Peyer's patch (tissue), 4 donors: ENCODE results near the gene NGRN. TPM values are rescaled to one million over a fixed set of nuclear protein-coding genes. Genes with fewer than 3 reads are reported as not detected.

ENCODE experiments used
- DNase-seq, 3 donors: peaks; one replicate each; pipeline ENCODE4 v3.0.0-alpha.2; 2017 to 2019
- H3K27ac ChIP-seq, 4 donors: fragments of 200-600 bp; sonication (generic); one replicate each; pipeline ENCODE4 v1.5.1; 2016 to 2019
- H3K27me3 ChIP-seq, 2 donors: fragments of 200-600 bp; sonication (generic); one replicate each; pipeline ENCODE4 v1.5.1; 2019
- H3K36me3 ChIP-seq, 3 donors: fragments of 200-600 bp; sonication (generic); one replicate each; pipeline ENCODE4 v1.5.1; 2016 to 2019
- H3K4me1 ChIP-seq, 4 donors: fragments of 200-600 bp; sonication (generic); one replicate each; pipeline ENCODE4 v1.5.1; 2016 to 2019
- H3K4me3 ChIP-seq, 4 donors: fragments of 200-600 bp; sonication (generic); 1 replicate in 3 of 4; 2 replicates in 1 of 4; pipeline ENCODE4 v1.5.1; 2016 to 2019; ENCODE audit warnings: mild to moderate bottlenecking in 1 of 4
- H3K9me3 ChIP-seq, 4 donors: fragments of 200-600 bp; sonication (generic); one replicate each; pipeline ENCODE4 v1.5.1; 2016 to 2019; ENCODE audit warnings: mild to moderate bottlenecking in 1 of 4
- POLR2A ChIP-seq, 2 donors: fragments of 450-650 bp; IDR thresholded peaks; one replicate each; pipeline ENCODE4 v1.5.1; 2017; ENCODE audit warnings: antibody characterized with exemption in 2 of 2, mild to moderate bottlenecking in 2 of 2, moderate library complexity in 2 of 2
- total RNA-seq, 4 donors: library from RNA; depleted of rRNA; stranded (reverse); fragments of >200 nt; gene quantifications; one replicate each; pipeline ENCODE4 v1.1.0, GENCODE V29; 2016
- TF ChIP-seq, protein P1 (sequence below), 6 experiments: fragments of 450-650 bp in 4 of 6; fragments of 200-600 bp in 2 of 6; sonication (generic) in 1 of 6; IDR thresholded peaks; one replicate each; pipeline ENCODE4 v1.5.1; 2017 to 2019; ENCODE audit warnings: antibody characterized with exemption in 6 of 6, mild to moderate bottlenecking in 3 of 6, moderate library complexity in 1 of 6

The NGRN gene
- total RNA-seq, 4 donors from 2014 or later = 33.5 to 48.7 (median 39.2) TPM

DNA sequence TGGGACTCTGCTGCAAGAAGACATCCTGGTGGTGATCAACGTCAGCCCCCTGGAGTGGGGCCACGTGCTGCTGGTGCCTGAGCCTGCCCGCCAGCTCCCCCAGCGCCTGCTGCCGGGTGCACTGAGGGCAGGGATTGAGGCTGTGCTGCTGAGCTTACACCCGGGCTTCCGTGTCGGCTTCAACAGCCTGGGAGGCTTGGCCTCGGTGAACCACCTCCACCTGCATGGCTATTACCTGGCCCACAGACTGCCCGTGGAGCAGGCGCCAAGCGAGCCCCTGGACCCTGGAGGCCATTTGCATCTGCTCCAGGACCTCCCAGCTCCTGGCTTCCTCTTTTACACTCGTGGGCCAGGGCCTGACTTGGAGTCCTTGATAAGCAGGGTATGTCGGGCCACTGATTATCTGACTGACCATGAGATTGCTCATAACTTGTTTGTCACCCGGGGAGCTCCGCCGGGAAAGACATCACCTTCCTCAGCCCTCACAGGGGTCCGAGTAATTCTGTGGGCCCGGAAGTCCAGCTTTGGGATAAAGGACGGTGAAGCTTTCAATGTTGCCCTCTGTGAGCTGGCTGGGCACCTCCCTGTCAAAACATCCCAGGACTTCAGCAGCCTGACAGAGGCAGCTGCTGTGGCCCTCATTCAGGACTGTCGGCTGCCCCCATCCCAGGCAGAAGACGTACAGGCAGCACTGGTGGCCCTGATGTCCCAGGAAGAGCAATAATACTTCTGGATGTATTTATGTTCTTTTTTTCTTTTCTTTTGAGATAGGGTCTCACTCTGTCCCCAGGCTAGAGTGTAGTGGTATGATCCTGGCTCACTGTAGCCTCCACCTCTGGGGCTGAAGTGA is 23.9 kb upstream of the NGRN start:
- H3K9me3 ChIP-seq = no peaks in the 10 kb centered on the region
- DNase-seq = no peak
- no peak for TF ChIP-seq POLR2A (IDR thresholded peaks at IDR 0.05)
- TF ChIP-seq, protein P1, sequence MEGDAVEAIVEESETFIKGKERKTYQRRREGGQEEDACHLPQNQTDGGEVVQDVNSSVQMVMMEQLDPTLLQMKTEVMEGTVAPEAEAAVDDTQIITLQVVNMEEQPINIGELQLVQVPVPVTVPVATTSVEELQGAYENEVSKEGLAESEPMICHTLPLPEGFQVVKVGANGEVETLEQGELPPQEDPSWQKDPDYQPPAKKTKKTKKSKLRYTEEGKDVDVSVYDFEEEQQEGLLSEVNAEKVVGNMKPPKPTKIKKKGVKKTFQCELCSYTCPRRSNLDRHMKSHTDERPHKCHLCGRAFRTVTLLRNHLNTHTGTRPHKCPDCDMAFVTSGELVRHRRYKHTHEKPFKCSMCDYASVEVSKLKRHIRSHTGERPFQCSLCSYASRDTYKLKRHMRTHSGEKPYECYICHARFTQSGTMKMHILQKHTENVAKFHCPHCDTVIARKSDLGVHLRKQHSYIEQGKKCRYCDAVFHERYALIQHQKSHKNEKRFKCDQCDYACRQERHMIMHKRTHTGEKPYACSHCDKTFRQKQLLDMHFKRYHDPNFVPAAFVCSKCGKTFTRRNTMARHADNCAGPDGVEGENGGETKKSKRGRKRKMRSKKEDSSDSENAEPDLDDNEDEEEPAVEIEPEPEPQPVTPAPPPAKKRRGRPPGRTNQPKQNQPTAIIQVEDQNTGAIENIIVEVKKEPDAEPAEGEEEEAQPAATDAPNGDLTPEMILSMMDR (IDR thresholded peaks at IDR 0.05) = no peak
- H3K27me3 ChIP-seq = no peaks in the 10 kb centered on the region
- no peak overlapping the region for H3K27ac ChIP-seq
- H3K4me1 ChIP-seq = no peaks in the 10 kb centered on the region
- H3K36me3 ChIP-seq = peaks cover 0 to 40% (median 0%) of the 10 kb centered on the region in 3 donors
- no peak overlapping the region for H3K4me3 ChIP-seq

DNA sequence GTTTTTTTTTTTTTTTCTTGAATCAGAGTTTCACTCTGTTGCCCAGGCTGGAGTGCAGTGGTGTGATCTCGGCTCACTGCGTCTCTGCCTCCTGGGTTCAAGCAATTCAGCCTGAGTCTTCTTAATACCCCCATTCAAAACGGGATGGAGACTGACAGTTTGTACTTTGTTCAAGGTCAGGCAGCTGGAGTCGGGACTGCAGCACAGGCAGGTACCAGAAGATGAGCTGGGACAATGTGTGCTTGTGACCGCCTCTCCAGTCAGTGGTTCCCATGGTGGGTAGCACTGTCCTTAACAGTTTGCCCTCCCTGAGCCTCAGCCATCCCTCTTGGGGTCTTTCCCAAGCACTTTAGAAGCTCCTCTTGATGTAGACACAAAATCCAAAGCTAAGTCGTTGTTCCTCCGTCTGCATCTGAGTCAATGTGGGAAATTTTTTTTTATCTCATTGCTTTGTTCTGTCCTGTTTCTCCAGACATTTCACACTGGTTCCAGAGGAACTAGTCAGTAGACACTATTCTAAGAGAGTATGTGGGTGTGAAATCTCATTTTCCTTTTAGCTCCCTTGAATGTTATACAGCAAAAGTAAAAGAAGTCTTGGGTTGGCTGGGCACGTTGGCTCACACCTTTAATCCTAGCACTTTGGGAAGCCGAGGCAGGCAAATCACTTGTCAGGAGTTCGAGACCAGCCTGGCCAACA is 21.4 kb upstream of the NGRN start:
- H3K9me3 ChIP-seq = no peaks in the 10 kb centered on the region
- no peak overlapping the region for H3K4me3 ChIP-seq
- no peak overlapping the region for H3K27ac ChIP-seq
- H3K4me1 ChIP-seq = no peaks in the 10 kb centered on the region
- peaks cover 0 to 17% (median 0%) of the 10 kb centered on the region in 3 donors for H3K36me3 ChIP-seq
- no peak for DNase-seq
- TF ChIP-seq POLR2A (IDR thresholded peaks at IDR 0.05) = no peak
- TF ChIP-seq, protein P1 (IDR thresholded peaks at IDR 0.05) = no peak
- H3K27me3 ChIP-seq = no peaks in the 10 kb centered on the region

DNA sequence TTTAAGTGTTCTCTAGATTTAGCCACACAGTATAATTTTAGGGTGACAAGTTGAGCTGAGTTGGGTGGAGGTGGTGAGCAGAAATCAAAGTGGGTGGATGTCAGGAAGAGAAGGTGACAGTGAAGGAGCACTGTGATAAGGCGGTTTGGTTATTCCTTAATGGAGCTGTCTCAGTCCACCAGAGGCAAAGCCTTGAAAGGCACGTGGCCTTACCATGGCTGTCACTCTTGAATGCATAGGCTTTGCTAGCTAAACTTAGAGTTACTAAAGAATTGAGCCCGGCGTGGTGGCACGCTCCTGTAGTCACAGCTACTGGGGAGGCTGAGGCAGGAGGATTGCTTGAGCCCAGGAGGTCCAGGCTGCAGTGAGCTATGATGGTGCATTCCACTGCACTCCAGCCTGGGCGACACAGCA is 16.7 kb upstream of the NGRN start:
- TF ChIP-seq POLR2A (IDR thresholded peaks at IDR 0.05) = no peak
- TF ChIP-seq, protein P1 (IDR thresholded peaks at IDR 0.05) = no peak
- no peaks in the 10 kb centered on the region for H3K27me3 ChIP-seq
- H3K4me1 ChIP-seq = peaks cover 0 to 10% (median 0%) of the 10 kb centered on the region in 4 donors
- no peaks in the 10 kb centered on the region for H3K36me3 ChIP-seq
- H3K27ac ChIP-seq = peak overlapping the region in 1 of 4 donors; percentile 22
- no peaks in the 10 kb centered on the region for H3K9me3 ChIP-seq
- DNase-seq = no peak
- peak overlapping the region in 1 of 4 donors; percentile 78 for H3K4me3 ChIP-seq

DNA sequence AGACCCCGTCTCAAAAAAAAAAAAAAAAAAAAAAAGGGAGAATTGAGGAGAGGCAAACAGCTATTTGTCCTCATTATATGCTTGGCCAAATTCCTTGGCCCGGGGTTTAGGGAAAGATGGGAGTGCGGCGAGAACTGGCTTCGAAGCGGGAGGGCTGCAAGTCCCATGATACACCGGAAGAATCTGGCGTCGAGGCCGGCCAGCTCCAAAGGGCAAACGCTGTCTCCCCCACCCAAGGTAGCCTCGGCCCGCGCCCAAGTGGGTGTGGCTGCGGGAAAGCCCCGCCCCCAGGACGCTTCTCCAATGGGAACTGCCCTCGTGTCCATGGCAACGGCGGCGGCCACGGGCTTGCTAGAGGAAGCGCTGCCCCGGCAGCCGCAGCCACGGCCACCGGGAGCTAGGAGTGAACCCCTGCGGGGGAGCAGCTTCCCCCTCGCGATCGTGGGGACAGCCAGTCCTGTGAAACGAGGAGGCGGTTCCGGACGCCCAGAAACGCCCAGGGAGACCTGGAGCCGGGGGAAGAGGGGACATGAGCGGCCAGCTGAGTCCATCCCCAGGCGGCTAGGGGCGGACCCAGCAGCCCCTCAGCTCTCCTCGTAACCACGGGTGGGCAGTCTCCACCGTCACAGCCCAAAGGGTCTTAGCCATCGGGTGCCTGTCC is 16.1 kb upstream of the NGRN start, which contains the start of gene TTLL13:
Gene TTLL13, plus strand, starts transcription at position 354 of the 661 bp plus-strand sequence. CDS start 1,075 bp downstream, outside the sequence.
- TF ChIP-seq, protein P1 (IDR thresholded peaks at IDR 0.05) = peak in 1 of 6 experiments; percentile 6
- TF ChIP-seq POLR2A (IDR thresholded peaks at IDR 0.05) = peak; percentile 23 to 31
- H3K27ac ChIP-seq = peak within 1 kb of the TSS in 3 of 4 donors; percentile 15 to 31 (median 22)
- H3K4me3 ChIP-seq = peak within 1 kb of the TSS; percentile 41 to 78 (median 56)
- H3K27me3 ChIP-seq = no peaks in the 10 kb centered on the region
- no peaks in the 10 kb centered on the region for H3K36me3 ChIP-seq
- H3K4me1 ChIP-seq = peaks cover 0 to 10% (median 0%) of the 10 kb centered on the region in 4 donors
- H3K9me3 ChIP-seq = no peaks in the 10 kb centered on the region
- peak; percentile 87 to 99 (median 97) for DNase-seq

DNA sequence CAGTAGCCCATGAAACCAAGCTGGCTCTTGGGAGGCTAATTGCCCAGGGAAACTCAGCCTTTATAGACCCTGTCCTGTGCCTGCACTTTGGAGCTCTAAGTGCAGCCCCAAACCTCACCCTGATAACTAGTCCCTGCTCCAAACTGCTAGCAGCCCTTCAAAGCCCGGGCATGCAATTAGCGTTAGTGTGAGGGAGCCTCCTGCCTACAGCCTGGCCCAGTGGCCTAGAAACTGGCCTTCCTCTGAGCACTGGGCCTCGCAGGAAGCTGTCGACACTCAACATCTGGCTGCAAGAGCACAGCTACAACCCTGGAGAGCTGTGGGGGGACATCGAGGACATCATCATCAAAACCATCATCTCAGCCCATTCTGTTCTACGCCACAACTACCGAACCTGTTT is 7.7 kb upstream of the NGRN start:
- TF ChIP-seq POLR2A (IDR thresholded peaks at IDR 0.05) = no peak
- TF ChIP-seq, protein P1 (IDR thresholded peaks at IDR 0.05) = no peak
- no peaks in the 10 kb centered on the region for H3K27me3 ChIP-seq
- H3K9me3 ChIP-seq = no peaks in the 10 kb centered on the region
- H3K4me3 ChIP-seq = no peak overlapping the region
- H3K36me3 ChIP-seq = no peaks in the 10 kb centered on the region
- no peak for DNase-seq
- H3K4me1 ChIP-seq = peaks cover 0 to 13% (median 0%) of the 10 kb centered on the region in 4 donors
- no peak overlapping the region for H3K27ac ChIP-seq
